Suppressor macrophage (primary cell): ENCODE results near the gene XPA.
A peak's percentile ranks its signal among the peaks of the same experiment; 100 is the strongest.
"Not testable (repeated sequence)": the region's sequence is repeated elsewhere in the genome, so short reads cannot be mapped to it uniquely, and the experiment has no call there.

Experiments used
- DNase-seq, 4 experiments: peaks; one replicate each; pipeline ENCODE4 v3.0.0-alpha.2; 2020 to 2022

XPA gene

DNA sequence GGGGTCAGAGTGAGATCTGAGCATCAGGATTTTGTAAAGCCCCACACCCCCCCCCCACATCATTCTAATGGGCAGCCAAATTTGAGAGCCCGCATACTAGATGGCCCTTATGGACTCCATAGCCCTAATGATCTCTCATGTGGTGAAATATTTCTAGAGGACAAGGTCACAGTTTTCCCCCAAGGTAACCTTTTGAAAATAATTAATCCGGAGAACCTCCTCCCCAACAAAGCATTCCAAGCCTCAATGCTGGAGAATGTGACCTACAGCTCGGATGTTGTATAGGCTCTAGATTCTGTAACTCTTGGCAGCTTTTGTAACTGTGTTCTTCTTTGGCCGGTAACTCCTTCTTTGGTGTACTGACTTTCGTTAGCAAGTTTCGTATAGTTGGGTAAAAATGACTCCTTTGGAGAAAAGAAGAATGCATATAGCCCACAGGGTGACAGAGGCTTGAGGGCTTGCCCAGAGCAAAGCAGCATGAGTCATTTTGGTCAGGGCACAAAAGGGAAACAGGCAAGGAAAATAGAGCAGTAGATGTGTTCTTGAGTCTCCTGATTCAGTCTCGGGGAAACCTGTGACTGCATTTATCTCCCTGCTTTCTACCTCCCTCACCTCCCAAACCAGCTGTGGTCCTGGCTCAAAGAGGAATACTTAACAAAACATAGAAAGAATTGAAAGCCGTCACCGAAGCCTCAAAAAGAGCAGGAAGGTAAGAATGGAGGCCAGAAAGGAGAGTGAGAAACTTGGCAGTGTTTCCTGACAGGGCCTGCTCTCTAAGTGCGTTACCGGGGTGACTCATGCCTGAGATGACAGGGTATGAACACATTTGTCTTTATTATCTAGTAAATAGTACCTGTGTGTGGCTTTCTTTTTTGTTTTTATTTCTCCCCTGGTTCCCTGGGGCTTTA, 6.6 kb upstream of the XPA start:
- peak in 3 of 4 experiments; percentile 7 to 45 (median 18) for DNase-seq

- DNase-seq: not testable (repeated sequence)
Observed at GRCh38 chr9:97699824-97700223, 2.7 kb upstream of the XPA start.

- DNase-seq: peak; percentile 36 to 62 (median 54)
Observed at GRCh38 chr9:97699281-97699680, 2.1 kb upstream of the XPA start.

GRCh38 chr9:97698865-97699264, 1.7 kb upstream of the XPA start:
- DNase-seq: no peak

GRCh38 chr9:97697837-97698236, 697 bp upstream of the XPA start:
- DNase-seq: no peak

GRCh38 chr9:97695995-97696802, 941 bp downstream of the XPA start:
- DNase-seq: peak; percentile 40 to 70 (median 55)

- DNase-seq: no peak
Observed at GRCh38 chr9:97695390-97695789, 1.8 kb downstream of the XPA start.

GRCh38 chr9:97694769-97695168, 2.4 kb downstream of the XPA start:
- DNase-seq: no peak

- DNase-seq: no peak
Observed at GRCh38 chr9:97689401-97690180, 7.5 kb downstream of the XPA start.

- no peak for DNase-seq
Observed at GRCh38 chr9:97688654-97689053, 8.5 kb downstream of the XPA start.

DNA sequence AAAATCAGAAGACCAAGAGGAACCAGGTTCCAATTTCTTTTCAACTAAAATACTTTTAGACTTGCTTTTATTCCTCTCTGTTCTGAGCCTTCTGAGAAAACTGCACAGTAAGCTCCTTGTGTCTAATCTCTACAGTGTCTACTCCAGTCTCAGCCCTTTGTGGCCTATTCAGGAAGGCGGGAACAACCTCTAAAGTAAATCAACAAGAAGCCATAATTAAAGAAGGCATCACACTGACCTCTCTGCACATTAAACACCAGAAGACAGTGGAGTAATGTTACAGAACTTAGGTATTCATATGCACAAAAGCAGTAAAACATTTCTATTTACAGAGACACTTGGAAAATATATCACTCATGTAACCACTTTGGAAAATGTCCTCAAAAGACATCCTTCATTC, 14.9 kb downstream of the XPA start:
- DNase-seq: no peak

DNA sequence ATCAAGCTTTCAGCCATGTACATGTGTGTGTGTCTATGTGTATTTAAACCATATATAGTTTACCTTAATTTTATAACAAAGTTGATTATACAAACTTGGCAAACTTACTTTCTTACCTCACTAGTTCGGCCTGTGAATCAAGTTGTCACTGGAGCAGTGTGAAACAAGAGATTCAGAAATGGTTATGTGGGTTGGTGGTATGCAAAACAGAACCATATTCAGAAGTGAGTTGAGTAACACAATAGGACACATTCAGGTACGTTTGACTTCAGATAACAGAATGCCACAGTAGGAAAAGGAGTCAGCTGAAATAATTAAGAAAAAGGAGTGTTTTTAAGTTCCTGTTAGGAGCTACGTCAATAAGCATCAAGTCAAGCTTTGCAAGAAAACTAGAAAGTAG, 21.5 kb downstream of the XPA start:
- DNase-seq: no peak

DNA sequence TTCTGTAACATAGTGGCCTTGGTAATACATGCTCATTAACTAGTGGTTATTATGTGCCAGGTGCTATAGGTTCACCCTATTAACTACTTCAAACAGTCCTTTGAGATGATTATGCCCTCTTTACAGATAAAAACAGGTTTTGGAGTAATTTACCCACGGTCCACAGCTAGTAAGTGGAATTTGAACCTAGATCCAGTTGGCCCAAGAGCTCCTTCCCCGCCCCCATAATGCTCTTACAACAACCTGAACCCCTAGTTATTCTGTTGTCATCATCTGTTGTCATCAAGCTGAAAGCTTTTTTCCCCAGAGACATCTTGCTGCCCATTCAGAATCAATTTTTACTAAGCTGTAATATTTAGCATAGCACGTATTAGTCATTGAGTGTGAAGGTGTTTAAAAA, 23.2 kb downstream of the XPA start:
- DNase-seq: no peak

DNA sequence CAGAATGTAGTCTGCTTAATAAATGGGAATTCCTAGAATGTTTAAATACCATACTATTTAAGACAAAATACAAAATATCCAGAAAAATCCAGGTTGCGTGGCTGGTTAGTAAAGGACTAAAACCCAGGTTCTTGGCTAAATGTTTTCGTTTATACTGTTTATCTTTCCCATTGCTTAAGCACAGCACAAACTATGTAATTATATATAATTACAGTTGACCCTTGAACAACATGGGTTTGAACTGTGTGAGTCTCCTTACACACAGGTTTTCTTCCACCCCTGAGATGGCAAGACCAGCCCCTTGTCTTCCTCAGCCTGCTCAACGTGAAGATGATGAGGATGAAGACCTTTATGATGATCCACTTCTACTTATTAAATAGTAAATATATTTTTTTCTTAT, 24.7 kb downstream of the XPA start:
- no peak for DNase-seq

DNA sequence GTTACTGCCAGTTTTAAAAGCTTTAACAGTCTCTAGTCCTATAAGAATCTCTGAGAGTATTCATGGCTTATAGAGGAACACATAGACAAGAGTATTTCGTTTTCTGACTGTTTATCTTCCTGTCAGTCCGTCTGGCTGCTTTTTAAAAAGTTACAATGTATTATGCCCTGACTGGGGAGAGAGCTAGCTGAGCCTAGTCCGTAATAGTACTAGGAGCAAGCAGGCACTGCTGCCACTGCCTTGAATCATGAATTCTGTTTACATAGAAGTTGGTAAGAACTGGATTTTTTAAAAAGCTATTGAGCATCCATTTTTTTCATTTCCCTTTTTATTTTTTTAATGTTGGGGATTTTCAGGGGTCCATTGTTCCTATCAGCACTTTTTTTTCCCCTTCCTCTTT, 26.6 kb downstream of the XPA start:
- no peak for DNase-seq

GRCh38 chr9:97668485-97668884, 28.7 kb downstream of the XPA start:
- no peak for DNase-seq

DNA sequence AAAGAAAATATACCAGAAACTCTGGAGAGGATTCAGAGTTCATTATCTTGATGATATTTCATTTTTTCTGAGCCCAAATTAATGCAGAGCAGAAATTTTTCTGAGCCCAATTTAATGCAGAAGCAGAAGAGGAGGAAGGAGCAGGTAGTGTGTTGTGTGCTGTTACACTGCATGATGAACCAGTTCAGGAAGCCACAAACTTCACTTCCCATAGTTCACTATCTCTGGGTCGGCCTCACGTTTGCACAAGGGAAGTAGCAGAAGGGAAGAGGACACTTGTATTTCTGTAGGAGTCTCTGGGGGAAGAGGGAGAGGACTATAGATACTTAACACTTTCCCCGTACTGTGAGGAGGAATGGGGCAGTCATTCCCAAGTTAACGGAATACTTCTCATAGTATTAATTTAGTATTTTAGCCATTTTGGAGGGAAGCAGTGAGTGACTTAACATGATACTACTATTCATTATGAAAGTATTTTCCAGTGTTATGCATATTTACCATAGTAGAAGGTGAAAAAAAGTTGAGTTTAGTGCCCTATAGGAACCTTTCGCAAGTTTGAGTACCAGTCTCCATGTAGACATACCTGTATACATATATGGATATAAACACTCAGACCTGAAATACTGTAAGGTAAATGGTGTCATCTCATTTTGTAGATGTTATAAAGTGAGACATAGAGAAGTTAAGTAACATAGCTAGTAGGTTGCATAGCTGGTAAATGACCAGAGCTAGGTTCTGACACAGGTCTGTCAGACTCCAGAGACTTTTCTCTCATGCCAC, 30.0 kb downstream of the XPA start:
- peak; percentile 17 to 60 (median 40) for DNase-seq

GRCh38 chr9:97665742-97666141, 31.4 kb downstream of the XPA start:
- DNase-seq: no peak

DNA sequence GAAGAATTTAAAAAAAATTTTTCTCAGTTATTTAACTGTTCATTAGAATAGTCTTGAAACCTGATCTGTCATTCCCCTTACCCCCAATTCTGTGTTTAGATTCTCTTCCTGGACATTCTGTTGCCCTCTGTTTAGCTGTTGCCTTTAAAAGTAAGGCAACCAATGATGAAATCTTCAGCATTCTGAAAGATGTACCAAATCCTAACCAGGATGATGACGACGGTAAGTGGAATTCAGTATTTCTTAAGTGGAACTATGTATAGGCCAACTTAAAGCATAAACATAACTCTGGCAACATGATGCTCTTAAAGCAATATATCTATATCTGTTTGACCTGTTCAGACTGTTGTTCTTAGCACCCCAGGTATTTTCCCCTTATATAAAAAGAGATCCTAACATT, 36.3 kb downstream of the XPA start:
- DNase-seq: no peak

GRCh38 chr9:97660340-97660739, 36.8 kb downstream of the XPA start:
- peak; percentile 42 to 71 (median 60) for DNase-seq

- DNase-seq: peak in 3 of 4 experiments; percentile 15 to 32 (median 21)
Observed at GRCh38 chr9:97659771-97660170, 37.4 kb downstream of the XPA start.

DNA sequence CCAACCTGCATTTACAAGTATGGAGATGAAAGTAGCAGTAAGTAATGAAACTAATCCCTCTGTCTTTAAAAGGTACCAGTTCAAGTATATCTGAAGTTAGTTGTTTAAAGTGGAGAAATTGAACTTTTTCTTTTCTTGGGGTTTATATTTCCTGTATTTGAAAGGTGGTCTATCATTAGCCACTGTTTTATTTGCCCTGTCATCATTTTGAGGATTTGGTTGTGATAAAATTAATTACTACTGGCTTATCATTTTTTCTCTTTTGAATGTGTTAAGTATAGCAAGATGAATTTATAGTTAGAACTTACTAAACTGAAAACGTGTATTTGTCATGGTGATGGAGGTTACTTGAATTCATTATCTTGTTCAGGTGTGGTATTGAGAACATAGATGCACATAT, 38.4 kb downstream of the XPA start:
- no peak for DNase-seq
